ENCODE data around the gene TMEM30B.
A peak's percentile ranks its signal among the peaks of the same experiment; 100 is the strongest.

Gene TMEM30B

GRCh38 chr14:61296151-61296550 lies 15.0 kb upstream of the TMEM30B start:
- H3K36me3 ChIP-seq (ENCODE audit: control insufficient read depth, insufficient read depth, low read length): no peaks in the 10 kb centered on the region
- peaks cover 2% of the 10 kb centered on the region for H3K79me2 ChIP-seq
- H3K4me3 ChIP-seq (ENCODE audit: low read depth, low read length): no peak overlapping the region
- no peak for TF ChIP-seq CTCF (IDR thresholded peaks at IDR 0.05)
- no peaks in the 10 kb centered on the region for H3K27me3 ChIP-seq (ENCODE audit: control insufficient read depth, insufficient read depth, low read length)
- peaks cover 11% of the 10 kb centered on the region for H3K4me1 ChIP-seq
- peak overlapping the region; percentile 14 for H3K4me2 ChIP-seq (ENCODE audit: low read length)
- peak overlapping the region; percentile 3 for H2AFZ ChIP-seq
- H3K9me3 ChIP-seq (ENCODE audit: control insufficient read depth, low read length): no peaks in the 10 kb centered on the region
- no peak overlapping the region for H3K9ac ChIP-seq
- H3K27ac ChIP-seq: peak overlapping the region; percentile 3

GRCh38 chr14:61290701-61291100 lies 9.6 kb upstream of the TMEM30B start:
- Histone ChIP-seq H3K9ac (no peak overlapping the region), H3K36me3 (ENCODE audit: control insufficient read depth, insufficient read depth, low read length) (no peaks in the 10 kb centered on the region), H3K79me2 (peaks cover 2% of the 10 kb centered on the region), H3K9me3 (ENCODE audit: control insufficient read depth, low read length) (no peaks in the 10 kb centered on the region), H3K4me3 (ENCODE audit: low read depth, low read length) (no peak overlapping the region), H3K4me1 (peaks cover under 1% of the 10 kb centered on the region), H3K27ac (no peak overlapping the region), H3K27me3 (ENCODE audit: control insufficient read depth, insufficient read depth, low read length) (no peaks in the 10 kb centered on the region), H2AFZ (no peak overlapping the region), H3K4me2 (ENCODE audit: low read length) (no peak overlapping the region)
- TF ChIP-seq CTCF (IDR thresholded peaks at IDR 0.05): no peak

GRCh38 chr14:61288720-61289119 lies 7.6 kb upstream of the TMEM30B start:
- H3K9ac ChIP-seq: no peak overlapping the region
- no peak for TF ChIP-seq CTCF (IDR thresholded peaks at IDR 0.05)
- H2AFZ ChIP-seq: no peak overlapping the region

GRCh38 chr14:61288228-61288627 lies 7.1 kb upstream of the TMEM30B start:
- no peaks in the 10 kb centered on the region for H3K27me3 ChIP-seq (ENCODE audit: control insufficient read depth, insufficient read depth, low read length)
- no peaks in the 10 kb centered on the region for H3K9me3 ChIP-seq (ENCODE audit: control insufficient read depth, low read length)
- no peaks in the 10 kb centered on the region for H3K36me3 ChIP-seq (ENCODE audit: control insufficient read depth, insufficient read depth, low read length)
- TF ChIP-seq CTCF (IDR thresholded peaks at IDR 0.05): no peak
- no peak overlapping the region for H3K4me3 ChIP-seq (ENCODE audit: low read depth, low read length)
- no peak overlapping the region for H2AFZ ChIP-seq
- no peak overlapping the region for H3K9ac ChIP-seq
- peaks cover 7% of the 10 kb centered on the region for H3K4me1 ChIP-seq
- H3K4me2 ChIP-seq (ENCODE audit: low read length): no peak overlapping the region
- H3K27ac ChIP-seq: no peak overlapping the region
- peaks cover 2% of the 10 kb centered on the region for H3K79me2 ChIP-seq

More at GRCh38 chr14:61288720-61289119, 7.6 kb upstream of the TMEM30B start:
- H3K4me3 ChIP-seq (ENCODE audit: low read depth, low read length): no peak overlapping the region
- H3K79me2 ChIP-seq: peaks cover 2% of the 10 kb centered on the region
- peaks cover 6% of the 10 kb centered on the region for H3K4me1 ChIP-seq
- H3K27ac ChIP-seq: no peak overlapping the region
- H3K4me2 ChIP-seq (ENCODE audit: low read length): no peak overlapping the region
- no peaks in the 10 kb centered on the region for H3K9me3 ChIP-seq (ENCODE audit: control insufficient read depth, low read length)
- H3K36me3 ChIP-seq (ENCODE audit: control insufficient read depth, insufficient read depth, low read length): no peaks in the 10 kb centered on the region
- no peaks in the 10 kb centered on the region for H3K27me3 ChIP-seq (ENCODE audit: control insufficient read depth, insufficient read depth, low read length)

GRCh38 chr14:61287196-61287595 lies 6.1 kb upstream of the TMEM30B start:
- no peak overlapping the region for H2AFZ ChIP-seq
- H3K27ac ChIP-seq: no peak overlapping the region
- H3K4me2 ChIP-seq (ENCODE audit: low read length): no peak overlapping the region
- peaks cover 7% of the 10 kb centered on the region for H3K4me1 ChIP-seq
- H3K79me2 ChIP-seq: no peaks in the 10 kb centered on the region
- no peaks in the 10 kb centered on the region for H3K9me3 ChIP-seq (ENCODE audit: control insufficient read depth, low read length)
- TF ChIP-seq CTCF (IDR thresholded peaks at IDR 0.05): no peak
- H3K9ac ChIP-seq: no peak overlapping the region
- no peaks in the 10 kb centered on the region for H3K36me3 ChIP-seq (ENCODE audit: control insufficient read depth, insufficient read depth, low read length)
- no peaks in the 10 kb centered on the region for H3K27me3 ChIP-seq (ENCODE audit: control insufficient read depth, insufficient read depth, low read length)
- H3K4me3 ChIP-seq (ENCODE audit: low read depth, low read length): no peak overlapping the region
